Measurements from ENCODE around the gene SMYD5.

DNA sequence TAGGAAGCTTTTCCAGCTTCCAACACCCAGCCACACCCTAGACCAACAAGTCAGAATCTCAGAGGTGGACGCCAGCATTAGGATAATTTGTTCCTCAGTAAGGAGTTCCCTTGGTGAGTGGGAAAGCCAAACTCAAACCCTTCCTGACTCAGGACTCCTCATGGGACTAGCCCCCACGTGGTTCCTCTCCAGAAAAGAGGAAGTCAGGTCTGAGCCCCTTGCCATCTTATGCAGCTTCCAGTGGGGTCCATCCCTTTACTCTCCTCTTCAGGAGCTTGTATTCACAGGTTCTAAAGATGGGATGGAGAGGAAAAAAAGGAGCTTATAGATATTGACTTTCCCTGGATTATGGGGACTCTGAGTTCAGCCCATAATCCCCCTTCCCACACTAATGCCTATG lies 26.5 kb upstream of the SMYD5 start:
- TF ChIP-seq, protein P1, sequence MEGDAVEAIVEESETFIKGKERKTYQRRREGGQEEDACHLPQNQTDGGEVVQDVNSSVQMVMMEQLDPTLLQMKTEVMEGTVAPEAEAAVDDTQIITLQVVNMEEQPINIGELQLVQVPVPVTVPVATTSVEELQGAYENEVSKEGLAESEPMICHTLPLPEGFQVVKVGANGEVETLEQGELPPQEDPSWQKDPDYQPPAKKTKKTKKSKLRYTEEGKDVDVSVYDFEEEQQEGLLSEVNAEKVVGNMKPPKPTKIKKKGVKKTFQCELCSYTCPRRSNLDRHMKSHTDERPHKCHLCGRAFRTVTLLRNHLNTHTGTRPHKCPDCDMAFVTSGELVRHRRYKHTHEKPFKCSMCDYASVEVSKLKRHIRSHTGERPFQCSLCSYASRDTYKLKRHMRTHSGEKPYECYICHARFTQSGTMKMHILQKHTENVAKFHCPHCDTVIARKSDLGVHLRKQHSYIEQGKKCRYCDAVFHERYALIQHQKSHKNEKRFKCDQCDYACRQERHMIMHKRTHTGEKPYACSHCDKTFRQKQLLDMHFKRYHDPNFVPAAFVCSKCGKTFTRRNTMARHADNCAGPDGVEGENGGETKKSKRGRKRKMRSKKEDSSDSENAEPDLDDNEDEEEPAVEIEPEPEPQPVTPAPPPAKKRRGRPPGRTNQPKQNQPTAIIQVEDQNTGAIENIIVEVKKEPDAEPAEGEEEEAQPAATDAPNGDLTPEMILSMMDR (IDR thresholded peaks at IDR 0.05; ENCODE audit: extremely low read depth in 1 of 2, insufficient read depth in 1 of 2, low read depth in 1 of 2, low read length in 2 of 2) = no peak
- TF ChIP-seq MYC (IDR thresholded peaks at IDR 0.05; ENCODE audit: low read depth, low read length) (no peak), POLR2AphosphoS5 (IDR thresholded peaks at IDR 0.05; ENCODE audit: insufficient read depth, low read depth, low read length) (no peak), POLR2A (IDR thresholded peaks at IDR 0.05; ENCODE audit: low read depth, low read length) (no peak), EZH2 (IDR thresholded peaks at IDR 0.05; ENCODE audit: borderline replicate concordance, low read depth, low read length, severe bottlenecking) (no peak)
